Parathyroid adenoma (tissue), 2 donors: ENCODE results near the gene NRAP.

Source experiments
- H2AFZ ChIP-seq: fragments of 300-600 bp; sonication (generic); one replicate; pipeline ENCODE4 v1.7.0; 2017; ENCODE audit warnings: antibody characterized with exemption, mild to moderate bottlenecking
- H3K27ac ChIP-seq: fragments of 300-600 bp; sonication (generic); one replicate; pipeline ENCODE4 v1.7.0; 2017
- H3K27me3 ChIP-seq: fragments of 300-600 bp; sonication (generic); one replicate; pipeline ENCODE4 v1.7.0; 2017; ENCODE audit warnings: low read length; ENCODE audit not compliant: control insufficient read depth, insufficient read depth
- H3K36me3 ChIP-seq: fragments of 300-600 bp; sonication (generic); one replicate; pipeline ENCODE4 v1.7.0; 2017; ENCODE audit warnings: low read length; ENCODE audit not compliant: control insufficient read depth, insufficient read depth
- H3K4me1 ChIP-seq: fragments of 300-600 bp; sonication (generic); one replicate; pipeline ENCODE4 v1.7.0; 2017; ENCODE audit warnings: control low read depth
- H3K4me2 ChIP-seq: fragments of 300-600 bp; sonication (generic); one replicate; pipeline ENCODE4 v1.7.0; 2017; ENCODE audit warnings: low read length
- H3K4me3 ChIP-seq: fragments of 300-600 bp; sonication (generic); one replicate; pipeline ENCODE4 v1.7.0; 2017; ENCODE audit warnings: low read depth, low read length
- H3K79me2 ChIP-seq: fragments of 300-600 bp; sonication (generic); one replicate; pipeline ENCODE4 v1.7.0; 2017; ENCODE audit warnings: control low read depth
- H3K9ac ChIP-seq: fragments of 300-600 bp; sonication (generic); one replicate; pipeline ENCODE4 v1.7.0; 2017; ENCODE audit warnings: mild to moderate bottlenecking
- H3K9me3 ChIP-seq: fragments of 300-600 bp; sonication (generic); one replicate; pipeline ENCODE4 v1.7.0; 2017; ENCODE audit warnings: low read length; ENCODE audit not compliant: control insufficient read depth
- CTCF ChIP-seq: fragments of 300-600 bp; sonication (generic); IDR thresholded peaks from one replicate; pipeline ENCODE4 v1.7.0; 2017; ENCODE audit warnings: antibody characterized with exemption, mild to moderate bottlenecking
- donor health status: primary hyperparathyroidism.

The NRAP gene

DNA sequence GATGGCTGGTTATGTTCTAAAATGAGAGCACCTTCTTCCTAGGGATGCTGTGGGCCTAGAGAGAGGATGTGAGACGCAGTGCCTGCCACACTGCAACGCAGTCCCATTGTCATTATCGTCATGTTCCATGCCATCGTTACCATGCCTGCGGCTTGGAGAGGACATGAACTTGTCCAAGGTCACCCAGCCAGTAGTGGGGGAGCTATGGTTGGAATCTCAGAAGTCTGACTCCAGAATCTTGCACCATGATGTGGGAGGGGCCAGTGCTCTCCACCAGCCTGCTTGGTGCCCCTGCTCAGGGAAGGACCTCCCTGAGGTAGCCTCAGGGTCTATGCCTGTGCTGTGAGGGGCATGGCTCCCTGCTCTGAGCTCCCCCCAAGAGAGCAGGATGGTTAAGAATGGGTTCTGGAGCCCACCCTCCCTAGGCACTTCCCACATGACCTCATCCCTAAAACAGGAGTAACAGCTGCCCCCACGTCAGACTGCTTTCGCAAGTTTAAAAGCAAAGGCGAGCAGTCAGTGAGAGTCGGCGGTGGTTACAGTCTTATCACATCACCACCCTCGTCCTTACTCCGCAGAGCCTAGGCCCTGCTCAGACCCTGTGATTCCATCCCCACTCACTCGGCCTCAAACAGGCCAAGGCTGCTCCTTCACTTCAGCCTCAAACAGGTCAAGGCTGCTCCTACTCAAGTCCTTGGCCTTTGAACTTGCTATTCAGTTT lies 60.6 kb downstream of the NRAP start:
- H3K4me2 ChIP-seq: no peak overlapping the region
- TF ChIP-seq CTCF: no peak
- H3K79me2 ChIP-seq: no peaks in the 10 kb centered on the region
- H3K36me3 ChIP-seq: no peaks in the 10 kb centered on the region
- no peaks in the 10 kb centered on the region for H3K27me3 ChIP-seq
- H3K4me3 ChIP-seq: no peak overlapping the region
- H3K9me3 ChIP-seq: no peaks in the 10 kb centered on the region
- no peak overlapping the region for H3K27ac ChIP-seq
- no peak overlapping the region for H3K9ac ChIP-seq
- no peaks in the 10 kb centered on the region for H3K4me1 ChIP-seq
- H2AFZ ChIP-seq: no peak overlapping the region

- Histone ChIP-seq H3K4me2 (no peak overlapping the region), H3K27ac (no peak overlapping the region), H3K4me3 (no peak overlapping the region), H3K27me3 (no peaks in the 10 kb centered on the region), H3K9ac (no peak overlapping the region), H3K79me2 (no peaks in the 10 kb centered on the region), H3K4me1 (no peaks in the 10 kb centered on the region), H3K9me3 (no peaks in the 10 kb centered on the region), H2AFZ (no peak overlapping the region), H3K36me3 (no peaks in the 10 kb centered on the region)
- no peak for TF ChIP-seq CTCF
These were observed 63.3 kb downstream of the NRAP start for GRCh38 chr10:113600569-113600968.

DNA sequence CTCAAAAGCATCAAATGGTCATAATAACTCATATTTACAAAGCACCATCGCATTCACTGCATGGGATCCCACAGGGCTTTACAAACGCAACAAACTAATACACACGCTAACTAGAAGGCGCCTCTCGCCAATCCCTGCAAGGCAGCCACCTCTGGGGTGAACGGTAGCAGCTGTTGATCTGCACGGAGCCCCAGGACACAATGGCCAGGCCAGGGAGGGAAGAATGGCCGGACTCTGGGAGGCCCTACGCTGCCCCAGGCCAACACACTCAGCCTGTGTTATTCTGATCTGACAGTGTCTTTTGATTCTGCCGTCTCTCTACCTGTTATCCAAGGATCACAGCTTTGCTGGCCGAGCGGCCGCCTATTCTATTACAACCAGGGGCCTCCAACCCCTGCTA lies 69.2 kb downstream of the NRAP start:
- H3K27me3 ChIP-seq: no peaks in the 10 kb centered on the region
- H3K4me2 ChIP-seq: no peak overlapping the region
- H3K36me3 ChIP-seq: no peaks in the 10 kb centered on the region
- no peak overlapping the region for H3K27ac ChIP-seq
- TF ChIP-seq CTCF: no peak
- no peak overlapping the region for H3K4me3 ChIP-seq
- H3K9ac ChIP-seq: no peak overlapping the region
- H3K9me3 ChIP-seq: no peaks in the 10 kb centered on the region
- no peaks in the 10 kb centered on the region for H3K79me2 ChIP-seq
- H3K4me1 ChIP-seq: no peaks in the 10 kb centered on the region
- H2AFZ ChIP-seq: no peak overlapping the region

DNA sequence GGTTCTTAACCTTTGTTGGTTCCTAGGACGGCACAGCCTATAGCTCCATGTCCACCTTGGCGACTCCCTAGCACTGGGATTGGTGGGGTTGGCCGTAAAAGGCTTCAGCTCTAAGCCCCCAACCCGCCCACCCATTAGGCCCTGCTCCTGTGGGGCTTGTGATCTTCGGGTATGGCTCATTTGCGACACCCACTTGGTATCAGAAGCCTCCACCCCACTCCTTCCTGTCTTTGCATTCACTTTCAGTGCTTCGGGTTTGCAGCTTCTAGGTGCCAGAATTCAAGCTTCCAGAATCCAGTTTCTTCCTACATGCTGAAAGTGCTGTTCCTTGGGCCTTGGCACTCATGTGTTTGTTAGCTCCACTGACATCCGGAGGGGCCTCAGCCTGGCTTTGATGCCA lies 71.5 kb downstream of the NRAP start:
- Histone ChIP-seq H3K36me3 (no peaks in the 10 kb centered on the region), H3K27me3 (no peaks in the 10 kb centered on the region), H3K4me3 (no peak overlapping the region)

More for the DNA sequence above, 71.5 kb downstream of the NRAP start:
- no peak overlapping the region for H3K9ac ChIP-seq
- no peaks in the 10 kb centered on the region for H3K79me2 ChIP-seq
- no peaks in the 10 kb centered on the region for H3K4me1 ChIP-seq
- H2AFZ ChIP-seq: no peak overlapping the region
- H3K27ac ChIP-seq: no peak overlapping the region
- no peak overlapping the region for H3K4me2 ChIP-seq
- no peak for TF ChIP-seq CTCF
- no peaks in the 10 kb centered on the region for H3K9me3 ChIP-seq
